WTC11 (cell line): ENCODE results near the gene DYNLT1. TPM values are rescaled to one million over a fixed set of nuclear protein-coding genes. Genes with fewer than 3 reads are reported as not detected.

Experiments used
- ATAC-seq: fragments of 200-7000 bp; cut with Tn5 transposase; 2 replicates; pipeline ENCODE4 v1.10.0; 2021; ENCODE audit warnings: mild to moderate bottlenecking, moderate library complexity
- Bru-seq: library from RNA; stranded (reverse); fragments of 400-500 nt; gene quantifications from one replicate; lab custom pipeline; 2021; lab: Mats Ljungman, UMichigan
- CTCF ChIA-PET: fragments of 300-600 bp; sonication (Branson Sonifier 250); formaldehyde crosslinking; loops from one replicate; lab custom pipeline; 2021; ENCODE audit warnings: antibody characterized with exemption; lab: Charles Lee
- POLR2A ChIA-PET: fragments of 350-600 bp; sonication (Branson Sonifier 250); formaldehyde crosslinking; loops from one replicate; lab custom pipeline; 2021; ENCODE audit warnings: antibody characterized with exemption; lab: Charles Lee
- DNase-seq: peaks from one replicate; pipeline ENCODE4 v3.0.0; 2021; ENCODE audit warnings: low spot score
- H3K27ac Mint-ChIP-seq: 2 replicates; pipeline ENCODE4 v1.8.0; 2021; ENCODE audit warnings: mixed read lengths
- H3K27me3 Mint-ChIP-seq: 2 replicates; pipeline ENCODE4 v1.8.0; 2021; ENCODE audit warnings: low read depth, mild to moderate bottlenecking, moderate library complexity, mixed read lengths
- H3K36me3 Mint-ChIP-seq: 2 replicates; pipeline ENCODE4 v1.8.0; 2021; ENCODE audit warnings: mixed read lengths
- H3K4me1 Mint-ChIP-seq: 2 replicates; pipeline ENCODE4 v1.8.0; 2022; ENCODE audit warnings: mixed read lengths
- H3K4me3 Mint-ChIP-seq: 2 replicates; pipeline ENCODE4 v1.8.0; 2021; ENCODE audit warnings: mild to moderate bottlenecking, moderate library complexity, mixed read lengths
- H3K9me3 Mint-ChIP-seq: 2 replicates; pipeline ENCODE4 v1.8.0; 2021; ENCODE audit warnings: mixed read lengths
- CREM ChIP-seq: sonication (generic); formaldehyde crosslinking; IDR thresholded peaks from 2 replicates; pipeline ENCODE4 v1.8.1; 2022; ENCODE audit warnings: mild to moderate bottlenecking, missing genetic modification reagents, moderate library complexity
- ELF4 ChIP-seq: sonication (generic); formaldehyde crosslinking; IDR thresholded peaks from 2 replicates; pipeline ENCODE4 v1.8.1; 2022; ENCODE audit warnings: low read depth, mild to moderate bottlenecking, moderate library complexity, missing genetic modification reagents
- EMX1 ChIP-seq: fragments of 250-450 bp; sonication (Bioruptor Pico); IDR thresholded peaks from 2 replicates; pipeline ENCODE4 v1.8.0; 2021; ENCODE audit warnings: mild to moderate bottlenecking
- GABPB1 ChIP-seq: sonication (generic); formaldehyde crosslinking; IDR thresholded peaks from 2 replicates; pipeline ENCODE4 v1.8.1; 2023; ENCODE audit warnings: mild to moderate bottlenecking, missing genetic modification reagents
- GRHL2 ChIP-seq: fragments of 250-450 bp; sonication (Bioruptor Pico); IDR thresholded peaks from 2 replicates; pipeline ENCODE4 v1.8.0; 2022; ENCODE audit warnings: mild to moderate bottlenecking, moderate library complexity; ENCODE audit not compliant: insufficient replicate concordance, severe bottlenecking
- MXD4 ChIP-seq: fragments of 250-450 bp; sonication (Bioruptor Pico); IDR thresholded peaks from 2 replicates; pipeline ENCODE4 v1.8.0; 2021; ENCODE audit warnings: mild to moderate bottlenecking, moderate library complexity, borderline replicate concordance
- NFATC4 ChIP-seq: fragments of 250-450 bp; sonication (Bioruptor Pico); IDR thresholded peaks from 2 replicates; pipeline ENCODE4 v1.9.0; 2021; ENCODE audit warnings: mild to moderate bottlenecking
- NFE2L1 ChIP-seq: sonication (generic); formaldehyde crosslinking; IDR thresholded peaks from 2 replicates; pipeline ENCODE4 v1.8.1; 2023; ENCODE audit warnings: missing genetic modification reagents
- NR2C2 ChIP-seq: sonication (generic); formaldehyde crosslinking; IDR thresholded peaks from 2 replicates; pipeline ENCODE4 v1.8.0; 2022; ENCODE audit warnings: mild to moderate bottlenecking, missing genetic modification reagents
- NR3C1 ChIP-seq: sonication (generic); formaldehyde crosslinking; conservative IDR thresholded peaks from 2 replicates; pipeline ENCODE4 v1.8.1; 2023; ENCODE audit warnings: low read depth, mild to moderate bottlenecking, missing genetic modification reagents
- RELA ChIP-seq: sonication (generic); formaldehyde crosslinking; IDR thresholded peaks from 2 replicates; pipeline ENCODE4 v1.8.1; 2022; ENCODE audit warnings: missing genetic modification reagents, mild to moderate bottlenecking, borderline replicate concordance
- SOX15 ChIP-seq: fragments of 250-450 bp; sonication (Bioruptor Pico); IDR thresholded peaks from 2 replicates; pipeline ENCODE4 v1.9.0; 2021; ENCODE audit warnings: mild to moderate bottlenecking
- SP1 ChIP-seq: sonication (generic); formaldehyde crosslinking; conservative IDR thresholded peaks from 2 replicates; pipeline ENCODE4 v1.8.1; 2022; ENCODE audit warnings: missing genetic modification reagents
- TEAD1 ChIP-seq: sonication (generic); formaldehyde crosslinking; IDR thresholded peaks from 2 replicates; pipeline ENCODE4 v1.8.0; 2022; ENCODE audit warnings: mild to moderate bottlenecking, missing genetic modification reagents
- ZNF317 ChIP-seq: sonication (generic); formaldehyde crosslinking; IDR thresholded peaks from 2 replicates; pipeline ENCODE4 v1.8.1; 2023; ENCODE audit warnings: low read depth, mild to moderate bottlenecking, moderate library complexity, missing genetic modification reagents, borderline replicate concordance
- long read RNA-seq, 3 experiments: library from RNA in 1 of 3; library from capped mRNA in 1 of 3; library from polyadenylated mRNA in 1 of 3; unstranded in 2 of 3; stranded (forward) in 1 of 3; transcript quantifications; one replicate each; pipeline ENCODE4 v2.0.0, GENCODE V29; 2021
- total RNA-seq: library from RNA; stranded (reverse); gene quantifications from 3 replicates; pipeline ENCODE4 v1.2.3, GENCODE V29; 2021
- TF ChIP-seq, protein P1 (sequence below): sonication (generic); formaldehyde crosslinking; IDR thresholded peaks from 2 replicates; pipeline ENCODE4 v1.8.0; 2023; ENCODE audit warnings: missing genetic modification reagents
- TF ChIP-seq, protein P2 (sequence below): sonication (generic); formaldehyde crosslinking; conservative IDR thresholded peaks from 2 replicates; pipeline ENCODE4 v1.8.1; 2023; ENCODE audit warnings: mild to moderate bottlenecking, low read depth, missing genetic modification reagents, moderate library complexity
- TF ChIP-seq, protein P3 (sequence below): sonication (generic); formaldehyde crosslinking; IDR thresholded peaks from 2 replicates; pipeline ENCODE4 v1.8.1; 2023; ENCODE audit warnings: mild to moderate bottlenecking, missing genetic modification reagents, moderate library complexity
- TF ChIP-seq, protein P4 (sequence below): sonication (generic); formaldehyde crosslinking; IDR thresholded peaks from 2 replicates; pipeline ENCODE4 v1.8.0; 2022; ENCODE audit warnings: mild to moderate bottlenecking, missing genetic modification reagents
- TF ChIP-seq, protein P5 (sequence below): sonication (generic); formaldehyde crosslinking; IDR thresholded peaks from 2 replicates; pipeline ENCODE4 v1.8.1; 2022; ENCODE audit warnings: mild to moderate bottlenecking, missing genetic modification reagents, moderate library complexity, borderline replicate concordance
- TF ChIP-seq, protein P6 (sequence below): sonication (generic); formaldehyde crosslinking; IDR thresholded peaks from 2 replicates; pipeline ENCODE4 v1.8.1; 2023; ENCODE audit warnings: mild to moderate bottlenecking, moderate library complexity, missing genetic modification reagents
- TF ChIP-seq, protein P7 (sequence below): fragments of 250-450 bp; sonication (Bioruptor Pico); IDR thresholded peaks from 2 replicates; pipeline ENCODE4 v1.9.0; 2021; ENCODE audit warnings: mild to moderate bottlenecking, borderline replicate concordance

The DYNLT1 gene
- total RNA-seq (79.0 to 98.1 TPM (median 91.8 TPM) in 3 replicates), Bru-seq, nascent RNA (percentile 89 among the genes with signal in this experiment)
- long read RNA-seq, experiment 1, transcript DYNLT1-203 (5 exons, 726 nt): major isoform, 108 of 120 reads
- long read RNA-seq, experiment 1, partial matches to known transcripts: 2 of 120 reads
- long read RNA-seq, experiment 1, other reads (novel, unspliced or antisense): 7 of 120 reads
- long read RNA-seq, experiment 2, transcript DYNLT1-203 (5 exons, 726 nt): major isoform, 77 of 89 reads
- long read RNA-seq, experiment 2, partial matches to known transcripts: 5 of 89 reads
- long read RNA-seq, experiment 2, other reads (novel, unspliced or antisense): 6 of 89 reads
- long read RNA-seq, experiment 3, transcript DYNLT1-203 (5 exons, 726 nt): major isoform, 31 of 45 reads
- long read RNA-seq, experiment 3, partial matches to known transcripts: 11 of 45 reads
- long read RNA-seq, experiment 3, other reads (novel, unspliced or antisense): 2 of 45 reads

DNA sequence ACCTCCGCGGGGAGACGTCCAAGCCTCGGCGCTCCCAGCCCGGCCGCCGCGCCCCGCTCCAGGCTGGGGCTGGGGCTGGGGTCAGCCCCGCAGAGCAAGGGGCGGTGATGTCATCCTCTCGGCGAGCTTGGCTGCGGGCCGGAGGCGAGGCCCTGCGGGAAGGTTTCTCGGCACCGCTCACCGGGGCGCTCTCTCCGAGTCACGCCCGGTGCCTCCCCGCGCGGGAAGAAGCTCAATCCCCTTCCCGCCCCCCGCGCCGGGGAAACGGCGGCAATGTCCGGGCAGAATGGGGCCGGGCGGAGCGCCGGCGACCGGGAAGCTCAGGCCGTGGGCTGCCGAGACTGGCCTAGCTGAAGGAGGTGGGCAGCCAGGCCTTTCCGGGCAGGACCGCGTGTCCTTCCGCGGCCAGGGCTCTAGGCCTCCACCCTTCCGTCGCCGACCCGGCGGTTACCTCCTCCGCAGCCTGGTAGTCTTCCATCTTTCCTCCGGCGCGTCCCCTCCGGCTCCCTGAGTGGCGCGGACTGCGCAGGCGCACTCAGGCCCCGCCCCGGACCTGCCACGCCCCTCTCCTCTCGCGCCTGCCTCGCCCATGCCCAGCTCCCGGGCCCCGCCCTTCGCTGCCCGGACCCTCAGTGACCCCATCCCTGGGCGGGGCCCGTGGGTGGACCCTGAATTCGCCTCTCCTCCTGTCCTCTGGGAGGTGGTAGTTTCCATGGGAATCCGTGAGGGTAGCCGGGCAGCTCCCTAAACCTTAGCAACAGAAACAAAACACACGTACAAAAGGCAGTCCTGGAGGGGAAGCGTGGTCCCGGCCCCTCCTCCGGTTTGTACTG, at the start of gene DYNLT1:
TSS of gene DYNLT1 (minus strand) at position 513 of the 833 bp plus-strand sequence. CDS start at position 478, 35 bp downstream.
- POLR2A ChIA-PET: interaction anchor here (0.6 to 1.6 kb wide), 7 partner anchors 14 to 355 kb away, joined by 3 to 5 read pairs (median 4); partner anchors contain the start of gene RSPH3
- Mint-ChIP-seq H3K27me3 (peaks cover 15% of the 10 kb centered on the region), H3K36me3 (peaks cover 4% of the 10 kb centered on the region), H3K4me1 (peaks cover 33% of the 10 kb centered on the region), H3K4me3 (peak within 1 kb of the TSS; percentile 97), H3K27ac (peak within 1 kb of the TSS; percentile 95), H3K9me3 (no peaks in the 10 kb centered on the region)
- CTCF ChIA-PET: interaction anchor here (0.8 to 4.8 kb wide), 16 partner anchors 15 to 490 kb away, joined by 3 to 36 read pairs (median 4); no protein-coding TSS in a partner anchor
- DNase-seq (peak; percentile 94), ATAC-seq (peak; percentile 96)
- peak; percentile 89 for TF ChIP-seq SP1 (CRISPR knock-in tag)
- peak; percentile 63; the same call in 1 of the 2 replicates for TF ChIP-seq ZNF317 (CRISPR knock-in tag)
- no peak for TF ChIP-seq EMX1 (CRISPR knock-in tag)
- no peak for TF ChIP-seq SOX15
- TF ChIP-seq ELF4 (CRISPR knock-in tag): no peak; the same call in 1 of the 2 replicates
- TF ChIP-seq, protein P1, sequence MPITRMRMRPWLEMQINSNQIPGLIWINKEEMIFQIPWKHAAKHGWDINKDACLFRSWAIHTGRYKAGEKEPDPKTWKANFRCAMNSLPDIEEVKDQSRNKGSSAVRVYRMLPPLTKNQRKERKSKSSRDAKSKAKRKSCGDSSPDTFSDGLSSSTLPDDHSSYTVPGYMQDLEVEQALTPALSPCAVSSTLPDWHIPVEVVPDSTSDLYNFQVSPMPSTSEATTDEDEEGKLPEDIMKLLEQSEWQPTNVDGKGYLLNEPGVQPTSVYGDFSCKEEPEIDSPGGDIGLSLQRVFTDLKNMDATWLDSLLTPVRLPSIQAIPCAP: no peak
- TF ChIP-seq GRHL2 (CRISPR knock-in tag): no peak
- TF ChIP-seq, protein P2, sequence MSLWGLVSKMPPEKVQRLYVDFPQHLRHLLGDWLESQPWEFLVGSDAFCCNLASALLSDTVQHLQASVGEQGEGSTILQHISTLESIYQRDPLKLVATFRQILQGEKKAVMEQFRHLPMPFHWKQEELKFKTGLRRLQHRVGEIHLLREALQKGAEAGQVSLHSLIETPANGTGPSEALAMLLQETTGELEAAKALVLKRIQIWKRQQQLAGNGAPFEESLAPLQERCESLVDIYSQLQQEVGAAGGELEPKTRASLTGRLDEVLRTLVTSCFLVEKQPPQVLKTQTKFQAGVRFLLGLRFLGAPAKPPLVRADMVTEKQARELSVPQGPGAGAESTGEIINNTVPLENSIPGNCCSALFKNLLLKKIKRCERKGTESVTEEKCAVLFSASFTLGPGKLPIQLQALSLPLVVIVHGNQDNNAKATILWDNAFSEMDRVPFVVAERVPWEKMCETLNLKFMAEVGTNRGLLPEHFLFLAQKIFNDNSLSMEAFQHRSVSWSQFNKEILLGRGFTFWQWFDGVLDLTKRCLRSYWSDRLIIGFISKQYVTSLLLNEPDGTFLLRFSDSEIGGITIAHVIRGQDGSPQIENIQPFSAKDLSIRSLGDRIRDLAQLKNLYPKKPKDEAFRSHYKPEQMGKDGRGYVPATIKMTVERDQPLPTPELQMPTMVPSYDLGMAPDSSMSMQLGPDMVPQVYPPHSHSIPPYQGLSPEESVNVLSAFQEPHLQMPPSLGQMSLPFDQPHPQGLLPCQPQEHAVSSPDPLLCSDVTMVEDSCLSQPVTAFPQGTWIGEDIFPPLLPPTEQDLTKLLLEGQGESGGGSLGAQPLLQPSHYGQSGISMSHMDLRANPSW (CRISPR knock-in tag): no peak
- TF ChIP-seq, protein P3, sequence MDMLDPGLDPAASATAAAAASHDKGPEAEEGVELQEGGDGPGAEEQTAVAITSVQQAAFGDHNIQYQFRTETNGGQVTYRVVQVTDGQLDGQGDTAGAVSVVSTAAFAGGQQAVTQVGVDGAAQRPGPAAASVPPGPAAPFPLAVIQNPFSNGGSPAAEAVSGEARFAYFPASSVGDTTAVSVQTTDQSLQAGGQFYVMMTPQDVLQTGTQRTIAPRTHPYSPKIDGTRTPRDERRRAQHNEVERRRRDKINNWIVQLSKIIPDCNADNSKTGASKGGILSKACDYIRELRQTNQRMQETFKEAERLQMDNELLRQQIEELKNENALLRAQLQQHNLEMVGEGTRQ: no peak
- peak; percentile 43; the same call in 1 of the 2 replicates for TF ChIP-seq NFE2L1
- no peak for TF ChIP-seq NR2C2 (CRISPR knock-in tag)
- peak; percentile 45; the same call in 1 of the 2 replicates for TF ChIP-seq TEAD1 (CRISPR knock-in tag)
- TF ChIP-seq, protein P4, sequence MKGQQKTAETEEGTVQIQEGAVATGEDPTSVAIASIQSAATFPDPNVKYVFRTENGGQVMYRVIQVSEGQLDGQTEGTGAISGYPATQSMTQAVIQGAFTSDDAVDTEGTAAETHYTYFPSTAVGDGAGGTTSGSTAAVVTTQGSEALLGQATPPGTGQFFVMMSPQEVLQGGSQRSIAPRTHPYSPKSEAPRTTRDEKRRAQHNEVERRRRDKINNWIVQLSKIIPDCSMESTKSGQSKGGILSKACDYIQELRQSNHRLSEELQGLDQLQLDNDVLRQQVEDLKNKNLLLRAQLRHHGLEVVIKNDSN: peak; percentile 57; the same call in 1 of the 2 replicates
- TF ChIP-seq, protein P5, sequence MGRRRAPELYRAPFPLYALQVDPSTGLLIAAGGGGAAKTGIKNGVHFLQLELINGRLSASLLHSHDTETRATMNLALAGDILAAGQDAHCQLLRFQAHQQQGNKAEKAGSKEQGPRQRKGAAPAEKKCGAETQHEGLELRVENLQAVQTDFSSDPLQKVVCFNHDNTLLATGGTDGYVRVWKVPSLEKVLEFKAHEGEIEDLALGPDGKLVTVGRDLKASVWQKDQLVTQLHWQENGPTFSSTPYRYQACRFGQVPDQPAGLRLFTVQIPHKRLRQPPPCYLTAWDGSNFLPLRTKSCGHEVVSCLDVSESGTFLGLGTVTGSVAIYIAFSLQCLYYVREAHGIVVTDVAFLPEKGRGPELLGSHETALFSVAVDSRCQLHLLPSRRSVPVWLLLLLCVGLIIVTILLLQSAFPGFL (CRISPR knock-in tag): no peak
- no peak for TF ChIP-seq NR3C1 (CRISPR knock-in tag)
- no peak for TF ChIP-seq GABPB1 (CRISPR knock-in tag)
- TF ChIP-seq, protein P6, sequence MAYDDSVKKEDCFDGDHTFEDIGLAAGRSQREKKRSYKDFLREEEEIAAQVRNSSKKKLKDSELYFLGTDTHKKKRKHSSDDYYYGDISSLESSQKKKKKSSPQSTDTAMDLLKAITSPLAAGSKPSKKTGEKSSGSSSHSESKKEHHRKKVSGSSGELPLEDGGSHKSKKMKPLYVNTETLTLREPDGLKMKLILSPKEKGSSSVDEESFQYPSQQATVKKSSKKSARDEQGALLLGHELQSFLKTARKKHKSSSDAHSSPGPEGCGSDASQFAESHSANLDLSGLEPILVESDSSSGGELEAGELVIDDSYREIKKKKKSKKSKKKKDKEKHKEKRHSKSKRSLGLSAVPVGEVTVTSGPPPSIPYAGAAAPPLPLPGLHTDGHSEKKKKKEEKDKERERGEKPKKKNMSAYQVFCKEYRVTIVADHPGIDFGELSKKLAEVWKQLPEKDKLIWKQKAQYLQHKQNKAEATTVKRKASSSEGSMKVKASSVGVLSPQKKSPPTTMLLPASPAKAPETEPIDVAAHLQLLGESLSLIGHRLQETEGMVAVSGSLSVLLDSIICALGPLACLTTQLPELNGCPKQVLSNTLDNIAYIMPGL (CRISPR knock-in tag): peak; percentile 98
- TF ChIP-seq CREM (CRISPR knock-in tag): peak; percentile 25; the same call in 1 of the 2 replicates
- TF ChIP-seq MXD4 (CRISPR knock-in tag): no peak
- TF ChIP-seq, protein P7, sequence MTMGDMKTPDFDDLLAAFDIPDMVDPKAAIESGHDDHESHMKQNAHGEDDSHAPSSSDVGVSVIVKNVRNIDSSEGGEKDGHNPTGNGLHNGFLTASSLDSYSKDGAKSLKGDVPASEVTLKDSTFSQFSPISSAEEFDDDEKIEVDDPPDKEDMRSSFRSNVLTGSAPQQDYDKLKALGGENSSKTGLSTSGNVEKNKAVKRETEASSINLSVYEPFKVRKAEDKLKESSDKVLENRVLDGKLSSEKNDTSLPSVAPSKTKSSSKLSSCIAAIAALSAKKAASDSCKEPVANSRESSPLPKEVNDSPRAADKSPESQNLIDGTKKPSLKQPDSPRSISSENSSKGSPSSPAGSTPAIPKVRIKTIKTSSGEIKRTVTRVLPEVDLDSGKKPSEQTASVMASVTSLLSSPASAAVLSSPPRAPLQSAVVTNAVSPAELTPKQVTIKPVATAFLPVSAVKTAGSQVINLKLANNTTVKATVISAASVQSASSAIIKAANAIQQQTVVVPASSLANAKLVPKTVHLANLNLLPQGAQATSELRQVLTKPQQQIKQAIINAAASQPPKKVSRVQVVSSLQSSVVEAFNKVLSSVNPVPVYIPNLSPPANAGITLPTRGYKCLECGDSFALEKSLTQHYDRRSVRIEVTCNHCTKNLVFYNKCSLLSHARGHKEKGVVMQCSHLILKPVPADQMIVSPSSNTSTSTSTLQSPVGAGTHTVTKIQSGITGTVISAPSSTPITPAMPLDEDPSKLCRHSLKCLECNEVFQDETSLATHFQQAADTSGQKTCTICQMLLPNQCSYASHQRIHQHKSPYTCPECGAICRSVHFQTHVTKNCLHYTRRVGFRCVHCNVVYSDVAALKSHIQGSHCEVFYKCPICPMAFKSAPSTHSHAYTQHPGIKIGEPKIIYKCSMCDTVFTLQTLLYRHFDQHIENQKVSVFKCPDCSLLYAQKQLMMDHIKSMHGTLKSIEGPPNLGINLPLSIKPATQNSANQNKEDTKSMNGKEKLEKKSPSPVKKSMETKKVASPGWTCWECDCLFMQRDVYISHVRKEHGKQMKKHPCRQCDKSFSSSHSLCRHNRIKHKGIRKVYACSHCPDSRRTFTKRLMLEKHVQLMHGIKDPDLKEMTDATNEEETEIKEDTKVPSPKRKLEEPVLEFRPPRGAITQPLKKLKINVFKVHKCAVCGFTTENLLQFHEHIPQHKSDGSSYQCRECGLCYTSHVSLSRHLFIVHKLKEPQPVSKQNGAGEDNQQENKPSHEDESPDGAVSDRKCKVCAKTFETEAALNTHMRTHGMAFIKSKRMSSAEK (CRISPR knock-in tag): no peak
- no peak for TF ChIP-seq NFATC4
- TF ChIP-seq RELA (CRISPR knock-in tag): no peak
